GM10248 (cell line): ENCODE data around the gene ZNF750.

Source experiments
- CTCF ChIA-PET: fragments of 300-600 bp; sonication (Branson Sonifier 250); formaldehyde crosslinking; extraction: SDS; loops from one replicate; lab custom pipeline; 2021; ENCODE audit warnings: antibody characterized with exemption; lab: Yijun Ruan, JAX
- POLR2A ChIA-PET: fragments of 350-650 bp; sonication (Branson Sonifier 250); formaldehyde crosslinking; extraction: SDS; loops from one replicate; lab custom pipeline; 2020; ENCODE audit warnings: antibody characterized with exemption; lab: Yijun Ruan, JAX
- DNase-seq: peaks from one replicate; pipeline ENCODE4 v3.0.0; 2012; ENCODE audit errors: extremely low spot score
- TF ChIP-seq, protein P1 (sequence below): IDR thresholded peaks from 2 replicates; pipeline ENCODE4 v1.5.1; 2012; ENCODE audit warnings: mild to moderate bottlenecking, low read depth; ENCODE audit errors: extremely low read depth, missing control alignments, control extremely low read depth

ZNF750 gene

DNA sequence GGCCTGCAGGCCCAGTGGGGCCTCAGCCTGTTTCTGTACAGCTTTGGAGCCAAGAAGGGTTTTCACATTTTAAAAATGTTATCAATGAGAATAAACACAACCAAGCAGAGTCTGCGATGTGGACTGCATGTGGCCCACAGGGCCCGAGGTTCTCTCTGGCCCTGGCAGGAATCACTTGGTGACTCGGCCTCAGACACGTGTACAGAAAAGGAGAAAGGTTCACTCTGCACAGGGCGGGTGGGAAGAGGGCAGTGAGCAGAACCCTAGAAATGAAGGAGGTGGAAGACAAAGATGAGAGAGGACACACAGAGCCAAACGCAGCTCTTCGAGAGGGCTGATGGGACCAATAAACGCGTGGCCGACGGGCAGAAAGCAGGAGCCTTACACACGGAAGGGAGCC is 11.6 kb upstream of the ZNF750 start:
- TF ChIP-seq, protein P1, sequence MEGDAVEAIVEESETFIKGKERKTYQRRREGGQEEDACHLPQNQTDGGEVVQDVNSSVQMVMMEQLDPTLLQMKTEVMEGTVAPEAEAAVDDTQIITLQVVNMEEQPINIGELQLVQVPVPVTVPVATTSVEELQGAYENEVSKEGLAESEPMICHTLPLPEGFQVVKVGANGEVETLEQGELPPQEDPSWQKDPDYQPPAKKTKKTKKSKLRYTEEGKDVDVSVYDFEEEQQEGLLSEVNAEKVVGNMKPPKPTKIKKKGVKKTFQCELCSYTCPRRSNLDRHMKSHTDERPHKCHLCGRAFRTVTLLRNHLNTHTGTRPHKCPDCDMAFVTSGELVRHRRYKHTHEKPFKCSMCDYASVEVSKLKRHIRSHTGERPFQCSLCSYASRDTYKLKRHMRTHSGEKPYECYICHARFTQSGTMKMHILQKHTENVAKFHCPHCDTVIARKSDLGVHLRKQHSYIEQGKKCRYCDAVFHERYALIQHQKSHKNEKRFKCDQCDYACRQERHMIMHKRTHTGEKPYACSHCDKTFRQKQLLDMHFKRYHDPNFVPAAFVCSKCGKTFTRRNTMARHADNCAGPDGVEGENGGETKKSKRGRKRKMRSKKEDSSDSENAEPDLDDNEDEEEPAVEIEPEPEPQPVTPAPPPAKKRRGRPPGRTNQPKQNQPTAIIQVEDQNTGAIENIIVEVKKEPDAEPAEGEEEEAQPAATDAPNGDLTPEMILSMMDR = no peak
- DNase-seq = no peak
- ChIA-PET CTCF (interaction anchor here (1.0 to 1.1 kb wide), 2 partner anchors 10 to 12 kb away, joined by 4 read pairs; no protein-coding TSS in a partner anchor), POLR2A (no interaction called here)

DNA sequence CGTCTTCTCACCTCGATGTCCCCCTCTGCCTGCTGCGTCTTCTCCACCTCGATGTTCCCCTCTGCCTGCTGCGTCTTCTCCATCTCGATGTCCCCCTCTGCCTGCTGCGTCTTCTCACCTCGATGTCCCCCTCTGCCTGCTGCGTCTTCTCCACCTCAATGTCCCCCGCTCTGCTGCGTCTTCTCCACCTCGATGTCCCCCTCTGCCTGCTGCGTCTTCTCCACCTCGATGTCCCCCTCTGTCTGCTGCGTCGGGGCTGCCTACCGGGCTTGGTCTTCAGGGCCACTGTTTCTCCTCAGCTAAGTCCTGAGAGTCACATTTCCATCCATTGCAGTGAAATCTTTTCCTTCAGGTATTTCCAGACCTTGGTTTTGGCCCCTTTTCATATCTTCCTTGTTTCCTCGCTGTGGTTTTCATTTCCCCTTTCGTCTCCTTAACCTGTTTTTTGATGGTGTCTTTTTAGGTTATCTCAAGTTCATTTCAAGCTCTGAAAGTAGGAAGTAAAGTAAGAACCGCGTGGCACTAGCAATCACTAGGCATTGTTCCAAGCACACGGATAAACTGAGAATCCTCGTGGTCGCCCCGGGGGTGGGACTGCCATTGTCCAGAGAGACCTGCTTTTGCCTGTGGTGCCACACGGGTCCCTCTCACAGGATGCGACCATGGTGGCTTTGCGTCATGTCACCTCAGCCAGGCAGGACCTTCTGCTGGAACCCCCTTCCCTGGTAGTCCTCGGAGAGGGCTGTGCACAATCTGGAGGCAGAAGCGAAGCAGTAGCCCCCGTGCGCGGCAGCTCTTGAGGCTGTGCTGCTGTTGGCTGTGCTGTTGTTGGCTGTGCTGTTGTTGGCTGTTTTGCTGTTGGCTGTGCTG is 9.5 kb upstream of the ZNF750 start:
- POLR2A ChIA-PET = no interaction called here
- TF ChIP-seq, protein P1 = no peak
- CTCF ChIA-PET = no interaction called here
- no peak for DNase-seq

DNA sequence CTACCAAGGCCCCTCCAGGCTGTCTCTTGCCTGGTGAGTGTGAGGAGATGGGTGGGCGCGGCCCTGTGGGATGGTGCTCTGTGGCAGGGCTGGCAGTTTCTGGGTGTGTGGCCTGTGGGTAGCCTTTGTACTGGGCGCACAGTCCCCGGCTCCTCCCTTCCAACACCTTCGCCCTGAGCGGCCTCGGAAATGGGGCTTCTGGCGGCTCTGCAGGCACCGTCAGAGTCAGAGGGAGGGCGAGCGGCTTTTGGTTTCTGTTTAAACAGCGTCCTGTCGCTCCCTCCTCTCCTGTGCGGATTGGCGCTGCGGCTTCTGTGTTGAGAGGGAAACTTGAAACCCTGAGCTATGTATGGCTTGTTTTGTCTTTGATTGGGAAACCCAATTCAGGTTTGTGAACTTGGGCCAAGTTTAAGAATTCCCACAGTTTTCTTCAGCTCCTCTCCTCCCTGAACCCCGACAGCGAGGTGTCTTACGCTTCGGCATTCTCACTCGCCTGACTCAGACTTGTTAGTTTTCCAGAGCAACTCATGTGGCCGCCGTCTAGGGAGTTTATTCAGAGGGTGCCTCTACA is 8.3 kb upstream of the ZNF750 start:
- POLR2A ChIA-PET = no interaction called here
- CTCF ChIA-PET = no interaction called here
- TF ChIP-seq, protein P1 = no peak
- DNase-seq = no peak

DNA sequence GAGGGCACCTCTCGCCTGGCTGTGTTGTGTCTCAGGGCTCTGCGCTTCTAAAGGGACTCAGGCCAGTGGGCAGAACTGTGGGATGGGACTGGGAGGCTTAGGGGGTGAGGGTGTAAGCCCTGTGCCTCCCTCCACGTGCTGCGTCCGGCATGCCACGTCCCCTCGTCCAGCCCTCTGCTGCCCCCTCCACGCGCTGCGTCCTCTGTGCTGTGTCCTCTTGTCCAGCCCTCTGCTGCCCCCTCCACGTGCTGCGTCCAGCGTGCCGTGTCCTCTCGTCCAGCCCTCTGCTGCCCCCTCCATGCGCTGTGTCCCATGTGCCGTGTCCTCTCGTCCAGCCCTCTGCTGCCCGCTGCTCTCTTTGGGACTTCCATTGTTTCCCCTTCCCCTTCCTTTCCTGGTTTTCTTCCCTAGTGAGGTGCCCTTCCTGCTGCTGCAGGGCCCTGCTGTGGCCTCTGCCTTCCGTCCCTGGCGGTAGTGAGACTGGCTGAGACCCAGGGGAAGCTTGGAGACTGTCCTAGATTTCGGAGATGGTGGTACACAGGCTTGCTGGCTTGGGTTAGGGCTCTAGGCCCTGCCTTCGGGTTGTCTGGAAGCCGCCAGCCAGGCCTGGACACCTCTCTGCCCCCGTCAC is 6.4 kb upstream of the ZNF750 start:
- no peak for DNase-seq
- TF ChIP-seq, protein P1 = no peak
- ChIA-PET CTCF (interaction anchor here (1.4 kb wide), 1 partner anchor 14 kb away, joined by 3 read pairs; no protein-coding TSS in a partner anchor), POLR2A (no interaction called here)

DNA sequence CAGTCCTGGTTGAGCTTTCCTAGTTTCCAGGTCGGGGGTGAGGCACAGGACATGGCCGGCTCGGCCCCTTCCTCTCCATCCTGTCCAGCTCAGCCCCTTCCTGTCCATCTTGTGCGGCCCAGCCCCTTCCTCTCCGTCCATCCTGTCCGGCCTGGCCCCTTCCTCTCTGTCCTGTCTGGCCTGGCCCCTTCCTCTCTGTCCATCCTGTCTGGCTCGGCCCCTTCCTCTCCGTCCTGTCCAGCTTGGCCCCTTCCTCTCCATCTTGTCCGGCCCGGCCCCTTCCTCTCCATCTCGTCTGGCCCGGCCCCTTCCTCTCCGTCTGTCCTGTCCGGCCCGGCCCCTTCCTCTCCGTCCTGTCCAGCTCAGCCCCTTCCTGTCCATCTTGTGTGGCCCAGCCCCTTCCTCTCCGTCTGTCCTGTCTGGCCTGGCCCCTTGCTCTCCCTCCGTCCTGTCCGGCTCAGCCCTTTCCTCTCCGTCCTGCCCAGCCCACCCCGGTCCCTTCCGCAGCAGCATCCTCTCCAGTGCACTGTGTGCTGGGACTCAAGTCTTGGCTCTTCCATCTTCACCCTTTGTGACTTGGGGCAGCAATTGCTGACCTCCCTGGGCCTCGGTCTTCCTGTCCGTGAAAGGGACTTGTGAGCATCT is 5.5 kb upstream of the ZNF750 start:
- DNase-seq = no peak
- POLR2A ChIA-PET = no interaction called here
- TF ChIP-seq, protein P1 = no peak
- CTCF ChIA-PET = interaction anchor here (0.8 to 2.0 kb wide), 3 partner anchors 15 to 40 kb away, joined by 3 to 5 read pairs (median 3); no protein-coding TSS in a partner anchor

DNA sequence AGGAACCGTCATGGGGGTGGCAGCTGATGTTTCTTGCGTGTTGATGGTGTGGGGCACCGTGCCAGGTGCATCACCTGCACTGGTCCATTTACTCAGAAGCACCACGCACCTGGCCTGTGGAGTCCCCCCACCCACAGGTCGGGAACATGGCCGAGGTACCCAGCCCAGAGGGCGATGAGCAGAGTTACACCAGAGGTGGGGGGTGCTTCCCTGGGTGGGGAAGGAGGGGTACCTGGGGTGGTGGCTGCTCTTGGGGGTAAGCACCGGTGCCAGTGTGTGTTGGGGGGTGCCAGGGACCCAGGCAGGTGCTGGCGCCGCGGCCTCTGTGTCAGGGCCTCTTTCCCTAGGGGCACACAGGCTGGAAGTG is 5.0 kb upstream of the ZNF750 start:
- TF ChIP-seq, protein P1 = no peak
- CTCF ChIA-PET = interaction anchor here (0.8 to 2.2 kb wide), 5 partner anchors 10 to 41 kb away, joined by 3 to 5 read pairs (median 4); no protein-coding TSS in a partner anchor
- POLR2A ChIA-PET = no interaction called here
- no peak for DNase-seq
